CD14-positive monocyte (primary cell): ENCODE data around the gene THBS2. TPM values are rescaled to one million over a fixed set of nuclear protein-coding genes. Genes with fewer than 3 reads are reported as not detected.

Experiments used
- DNase-seq, 3 donors: peaks; one replicate each; pipeline ENCODE4 v3.0.0-alpha.2; 2011 to 2022
- H2AFZ ChIP-seq: 2 replicates; pipeline ENCODE4 v1.6.0; 2012; ENCODE audit warnings: mild to moderate bottlenecking, low read depth, low read length, inconsistent platforms; ENCODE audit not compliant: insufficient read depth, poor library complexity, severe bottlenecking
- H3K27ac ChIP-seq, 2 donors: 1 replicate in 1 of 2; 2 replicates in 1 of 2; pipeline ENCODE4 v1.5.1; 2012 to 2013; ENCODE audit warnings: low read length in 2 of 2, control low read depth in 1 of 2, inconsistent platforms in 1 of 2, low read depth in 1 of 2, mild to moderate bottlenecking in 1 of 2
- H3K27me3 ChIP-seq, 2 donors: one replicate each; pipeline versions ENCODE4 v1.6.0 to v1.6.1; 2011 to 2013; ENCODE audit warnings: low read length in 2 of 2; ENCODE audit not compliant: control insufficient read depth in 2 of 2, insufficient read depth in 2 of 2
- H3K36me3 ChIP-seq, 2 donors: replicated peaks in 1 of 2; 1 replicate in 1 of 2; 2 replicates in 1 of 2; pipeline versions ENCODE4 v1.5.1 to v1.6.1; 2012 to 2013; ENCODE audit warnings: low read length in 2 of 2, control low read depth in 1 of 2, inconsistent platforms in 1 of 2, mild to moderate bottlenecking in 1 of 2; ENCODE audit not compliant: insufficient read depth in 2 of 2, control insufficient read depth in 1 of 2
- H3K4me1 ChIP-seq, 2 donors: 1 replicate in 1 of 2; 2 replicates in 1 of 2; pipeline versions ENCODE4 v1.5.1 to v1.6.1; 2012 to 2013; ENCODE audit warnings: low read length in 2 of 2, control low read depth in 1 of 2, inconsistent platforms in 1 of 2, mild to moderate bottlenecking in 1 of 2, moderate library complexity in 1 of 2; ENCODE audit not compliant: insufficient read depth in 2 of 2, control insufficient read depth in 1 of 2
- H3K4me2 ChIP-seq: replicated peaks from 2 replicates; pipeline ENCODE3; 2012; ENCODE audit warnings: low read length, moderate library complexity, mild to moderate bottlenecking; ENCODE audit not compliant: poor library complexity, severe bottlenecking; ENCODE audit errors: extremely low read depth
- H3K4me3 ChIP-seq, 3 experiments: fragments of 200-600 bp in 1 of 3; sonication (generic) in 1 of 3; replicated peaks in 1 of 3; 1 replicate in 2 of 3; 2 replicates in 1 of 3; pipeline ENCODE4 v1.5.1; 2011 to 2013; ENCODE audit warnings: low read length in 3 of 3, mild to moderate bottlenecking in 3 of 3, control low read depth in 2 of 3, low read depth in 2 of 3, inconsistent platforms in 1 of 3, moderate library complexity in 1 of 3
- H3K79me2 ChIP-seq: 2 replicates; pipeline ENCODE4 v1.6.0; 2012; ENCODE audit warnings: mild to moderate bottlenecking, control low read depth, inconsistent platforms, low read length, moderate library complexity; ENCODE audit not compliant: insufficient read depth
- H3K9ac ChIP-seq: 2 replicates; pipeline ENCODE4 v1.6.0; 2017; ENCODE audit warnings: low read length, mild to moderate bottlenecking; ENCODE audit not compliant: insufficient read depth, poor library complexity, severe bottlenecking
- H3K9me3 ChIP-seq, 2 donors: replicated peaks in 1 of 2; 1 replicate in 1 of 2; 2 replicates in 1 of 2; pipeline versions ENCODE4 v1.5.1 to v1.6.1; 2012 to 2013; ENCODE audit warnings: low read length in 2 of 2, control low read depth in 1 of 2; ENCODE audit not compliant: control insufficient read depth in 1 of 2, insufficient read depth in 1 of 2
- H4K20me1 ChIP-seq: 2 replicates; pipeline ENCODE4 v1.6.0; 2012; ENCODE audit warnings: mild to moderate bottlenecking, low read length, control low read depth, moderate library complexity; ENCODE audit not compliant: insufficient read depth
- H3K27ac Mint-ChIP-seq, 7 donors: one replicate each; pipeline ENCODE4 v1.8.0; 2020; ENCODE audit warnings: mild to moderate bottlenecking in 7 of 7, mixed read lengths in 7 of 7, moderate library complexity in 6 of 7, inconsistent platforms in 2 of 7
- H3K27me3 Mint-ChIP-seq, 3 donors: one replicate each; pipeline ENCODE4 v1.8.0; 2021 to 2022; ENCODE audit warnings: low read depth in 3 of 3, mild to moderate bottlenecking in 3 of 3, mixed read lengths in 3 of 3, moderate library complexity in 3 of 3, inconsistent platforms in 1 of 3
- H3K36me3 Mint-ChIP-seq, 2 donors: one replicate each; pipeline ENCODE4 v1.8.0; 2020; ENCODE audit warnings: mixed read lengths in 2 of 2, inconsistent platforms in 1 of 2, mild to moderate bottlenecking in 1 of 2
- H3K4me1 Mint-ChIP-seq: one replicate; pipeline ENCODE4 v1.8.0; 2020; ENCODE audit warnings: mild to moderate bottlenecking, mixed read lengths
- H3K4me3 Mint-ChIP-seq, 2 donors: one replicate each; pipeline ENCODE4 v1.8.0; 2020; ENCODE audit warnings: mild to moderate bottlenecking in 2 of 2, mixed read lengths in 2 of 2, moderate library complexity in 1 of 2
- H3K9me3 Mint-ChIP-seq, 7 donors: one replicate each; pipeline ENCODE4 v1.8.0; 2020 to 2022; ENCODE audit warnings: mixed read lengths in 7 of 7, mild to moderate bottlenecking in 6 of 7, moderate library complexity in 6 of 7, inconsistent platforms in 2 of 7
- CTCF ChIP-seq: fragments of 200-600 bp; IDR thresholded peaks from one replicate; pipeline ENCODE4 v1.8.0; 2022; ENCODE audit warnings: antibody characterized with exemption, mild to moderate bottlenecking
- WGBS: methylation state at CpG from one replicate; pipeline ENCODE4 v1.1.5; 2013; ENCODE audit warnings: missing lambda C conversion rate; ENCODE audit not compliant: insufficient coverage; 5-methylcytosine and 5-hydroxymethylcytosine counted together
- intact Hi-C, 2 donors: fragments of 100-400 bp; cut with micrococcal nuclease; formaldehyde crosslinking; loops; one replicate each; pipeline versions ENCODE4 v1.15.0 to v1.15.1; 2023
- polyA plus RNA-seq, 3 donors: library from polyadenylated mRNA; depleted of rRNA in 1 of 3; unstranded in 2 of 3; stranded (reverse) in 1 of 3; fragments of 300-500 nt in 2 of 3; fragments of >200 nt in 1 of 3; fragmentation: Illumina TruSeq in 2 of 3; gene quantifications; 1 replicate in 2 of 3; 2 replicates in 1 of 3; pipeline ENCODE4 v1.2.3, GENCODE V29; 2012 to 2021

THBS2 gene
- polyA plus RNA-seq, 3 donors, result 0.01 to 0.03 TPM; not detected in 1

GRCh38 chr6:169172456-169172855 is 81.2 kb downstream of the THBS2 start:
- Histone ChIP-seq H4K20me1 (no peaks in the 10 kb centered on the region), H3K4me2 (no peak overlapping the region), H3K9me3 (no peaks in the 10 kb centered on the region), H3K9ac (no peak overlapping the region), H3K27ac (no peak overlapping the region), H3K27me3 (no peaks in the 10 kb centered on the region), H3K4me3 (no peak overlapping the region), H3K36me3 (no peaks in the 10 kb centered on the region), H3K4me1 (no peaks in the 10 kb centered on the region), H3K79me2 (no peaks in the 10 kb centered on the region), H2AFZ (peak overlapping the region; percentile 65)
- Mint-ChIP-seq H3K27me3 (peaks cover 2 to 8% (median 2%) of the 10 kb centered on the region in 3 donors), H3K27ac (no peak overlapping the region), H3K9me3 (peaks cover 0 to 14% (median 1%) of the 10 kb centered on the region in 7 donors), H3K4me1 (peaks cover 5% of the 10 kb centered on the region), H3K4me3 (no peak overlapping the region), H3K36me3 (no peaks in the 10 kb centered on the region)
- intact Hi-C loops, result no loop called here
- TF ChIP-seq CTCF, result no peak
- WGBS, result 55% methylated on average over 7 of the region's 12 CpGs
- no peak for DNase-seq

GRCh38 chr6:169171951-169172350 is 81.7 kb downstream of the THBS2 start:
- Mint-ChIP-seq H3K27me3 (peaks cover 2 to 8% (median 2%) of the 10 kb centered on the region in 3 donors), H3K9me3 (peaks cover 0 to 14% (median 2%) of the 10 kb centered on the region in 7 donors), H3K4me3 (no peak overlapping the region), H3K4me1 (peaks cover 5% of the 10 kb centered on the region), H3K27ac (no peak overlapping the region), H3K36me3 (no peaks in the 10 kb centered on the region)
- H3K27me3 ChIP-seq, result no peaks in the 10 kb centered on the region
- intact Hi-C loops, result no loop called here
- H3K36me3 ChIP-seq, result no peaks in the 10 kb centered on the region
- no peak overlapping the region for H3K27ac ChIP-seq
- H2AFZ ChIP-seq, result peak overlapping the region; percentile 65
- no peak for DNase-seq
- no peak overlapping the region for H3K4me3 ChIP-seq
- no peaks in the 10 kb centered on the region for H4K20me1 ChIP-seq
- TF ChIP-seq CTCF, result no peak
- H3K4me2 ChIP-seq, result no peak overlapping the region
- H3K79me2 ChIP-seq, result no peaks in the 10 kb centered on the region
- H3K9ac ChIP-seq, result no peak overlapping the region
- H3K9me3 ChIP-seq, result no peaks in the 10 kb centered on the region
- H3K4me1 ChIP-seq, result no peaks in the 10 kb centered on the region
- WGBS, result 95% methylated on average over 6 of the region's 8 CpGs
